IMR-90 (cell line): ENCODE data around the gene MAMLD1. TPM values are rescaled to one million over a fixed set of nuclear protein-coding genes. Genes with fewer than 3 reads are reported as not detected.

Experiments
- ATAC-seq: fragments of 200-7000 bp; cut with Tn5 transposase; 2 replicates; pipeline ENCODE4 v1.9.1; 2020; ENCODE audit warnings: low read depth, mild to moderate bottlenecking, moderate library complexity
- BruUV-seq: library from RNA; stranded (reverse); fragments of 400-500 nt; replicated peaks from 2 replicates; lab custom pipeline; 2021; lab: Mats Ljungman, UMichigan
- CTCF ChIA-PET: fragments of 300-600 bp; formaldehyde crosslinking; extraction: SDS; loops from one replicate; lab custom pipeline; 2021; ENCODE audit warnings: antibody characterized with exemption; lab: Yijun Ruan, JAX
- POLR2A ChIA-PET: fragments of 300-600 bp; sonication (Branson Sonifier 250); formaldehyde crosslinking; loops from one replicate; lab custom pipeline; 2022; ENCODE audit warnings: antibody characterized with exemption; ENCODE audit not compliant: unreplicated experiment; lab: Charles Lee
- DNase-seq: peaks from one replicate; pipeline ENCODE4 v3.0.0; 2013
- H2AFZ ChIP-seq: replicated peaks from 2 replicates; pipeline ENCODE3; 2013; ENCODE audit warnings: low read length, mild to moderate bottlenecking; ENCODE audit not compliant: poor library complexity
- H2AK5ac ChIP-seq: 2 replicates; pipeline ENCODE4 v1.6.1; 2013; ENCODE audit warnings: low read depth, low read length, inconsistent platforms
- H2AK9ac ChIP-seq: replicated peaks from 2 replicates; pipeline ENCODE3; 2013; ENCODE audit warnings: mild to moderate bottlenecking, low read depth, low read length, moderate library complexity; ENCODE audit not compliant: poor library complexity
- H2BK120ac ChIP-seq: 2 replicates; pipeline ENCODE4 v1.6.1; 2013; ENCODE audit warnings: low read depth, low read length, inconsistent platforms
- H2BK15ac ChIP-seq: 3 replicates; pipeline ENCODE4 v1.6.1; 2013; ENCODE audit warnings: low read depth, low read length, inconsistent platforms
- H2BK20ac ChIP-seq: 2 replicates; pipeline ENCODE4 v1.6.1; 2013; ENCODE audit warnings: low read depth, mild to moderate bottlenecking, inconsistent platforms, low read length, moderate library complexity
- H2BK5ac ChIP-seq: 2 replicates; pipeline ENCODE4 v1.6.1; 2013; ENCODE audit warnings: mild to moderate bottlenecking, low read depth, low read length, inconsistent platforms; ENCODE audit not compliant: poor library complexity, severe bottlenecking
- H3K14ac ChIP-seq: replicated peaks from 2 replicates; pipeline ENCODE4 v1.6.1; 2013; ENCODE audit warnings: low read depth, low read length, inconsistent platforms
- H3K18ac ChIP-seq: 2 replicates; pipeline ENCODE4 v1.6.1; 2013; ENCODE audit warnings: low read depth, low read length, control low read depth
- H3K23ac ChIP-seq: 2 replicates; pipeline ENCODE4 v1.6.1; 2013; ENCODE audit warnings: low read depth, low read length, inconsistent platforms
- H3K27ac ChIP-seq: 2 replicates; pipeline ENCODE4 v1.5.1; 2013; ENCODE audit warnings: mild to moderate bottlenecking, control low read depth, low read length; ENCODE audit not compliant: insufficient read depth
- H3K27me3 ChIP-seq: 2 replicates; pipeline ENCODE4 v1.6.1; 2013; ENCODE audit warnings: low read length; ENCODE audit not compliant: control insufficient read depth, insufficient read depth
- H3K36me3 ChIP-seq: 2 replicates; pipeline ENCODE4 v1.6.1; 2013; ENCODE audit warnings: low read length, mixed read lengths; ENCODE audit not compliant: control insufficient read depth, insufficient read depth
- H3K4ac ChIP-seq: 2 replicates; pipeline ENCODE4 v1.6.1; 2013; ENCODE audit warnings: low read depth, low read length, inconsistent platforms
- H3K4me1 ChIP-seq: 2 replicates; pipeline ENCODE4 v1.6.1; 2013; ENCODE audit warnings: low read length, mixed read lengths; ENCODE audit not compliant: control insufficient read depth, insufficient read depth
- H3K4me2 ChIP-seq: 2 replicates; pipeline ENCODE4 v1.6.1; 2013; ENCODE audit warnings: low read depth, mild to moderate bottlenecking, control low read depth, low read length, moderate library complexity
- H3K4me3 ChIP-seq: 2 replicates; pipeline ENCODE4 v1.5.1; 2013; ENCODE audit warnings: low read depth, mild to moderate bottlenecking, control low read depth, low read length, moderate library complexity; ENCODE audit not compliant: insufficient read depth
- H3K56ac ChIP-seq: 2 replicates; pipeline ENCODE4 v1.6.1; 2013; ENCODE audit warnings: low read length, inconsistent platforms; ENCODE audit not compliant: insufficient read depth; ENCODE audit errors: extremely low read depth
- H3K79me1 ChIP-seq, 2 experiments: 2 replicates each; pipeline ENCODE4 v1.6.1; 2013; ENCODE audit warnings: low read length in 2 of 2, inconsistent platforms in 1 of 2, low read depth in 1 of 2
- H3K9ac ChIP-seq: 2 replicates; pipeline ENCODE4 v1.6.1; 2013; ENCODE audit warnings: low read depth, low read length, control low read depth
- H3K9me1 ChIP-seq: 2 replicates; pipeline ENCODE4 v1.6.1; 2013; ENCODE audit warnings: low read length, inconsistent platforms; ENCODE audit not compliant: insufficient read depth
- H3K9me3 ChIP-seq: 2 replicates; pipeline ENCODE4 v1.6.1; 2013; ENCODE audit warnings: low read length; ENCODE audit not compliant: control insufficient read depth, insufficient read depth
- H4K20me1 ChIP-seq: 2 replicates; pipeline ENCODE4 v1.6.1; 2013; ENCODE audit warnings: low read length, inconsistent platforms; ENCODE audit not compliant: insufficient read depth
- H4K5ac ChIP-seq: 2 replicates; pipeline ENCODE4 v1.6.1; 2013; ENCODE audit warnings: mild to moderate bottlenecking, low read depth, low read length, control low read depth
- H4K8ac ChIP-seq, 2 experiments: 2 replicates each; pipeline ENCODE4 v1.6.1; 2013; ENCODE audit warnings: low read depth in 2 of 2, low read length in 2 of 2, control low read depth in 1 of 2, inconsistent platforms in 1 of 2
- H4K91ac ChIP-seq: 2 replicates; pipeline ENCODE4 v1.6.1; 2013; ENCODE audit warnings: low read depth, low read length, inconsistent platforms; ENCODE audit not compliant: insufficient read depth
- MAFK ChIP-seq: IDR thresholded peaks from 2 replicates; pipeline ENCODE4 v1.6.1; 2012; ENCODE audit warnings: low read depth, low read length, improper control_type of control experiment
- RFX5 ChIP-seq: IDR thresholded peaks from 2 replicates; pipeline ENCODE4 v1.8.0; 2012; ENCODE audit warnings: low read depth, mild to moderate bottlenecking, low read length, moderate library complexity
- dilution Hi-C: fragments of 300-500 bp; cut with HindIII; formaldehyde crosslinking; loops from one replicate; pipeline ENCODE4 v1.14.3; 2018; ENCODE audit warnings: low sequenced_read_pairs; ENCODE audit not compliant: unreplicated experiment
- in situ Hi-C: fragments of 300-500 bp; cut with MboI; formaldehyde crosslinking; loops from 3 replicates; pipeline ENCODE4 v1.14.3; 2019; ENCODE audit warnings: low sequenced_read_pairs, inconsistent platforms, mixed read lengths
- intact Hi-C: fragments of 100-400 bp; cut with micrococcal nuclease; formaldehyde crosslinking; loops from 2 replicates; pipeline ENCODE4 v1.10.0; 2022
- polyA plus RNA-seq, 3 experiments: library from polyadenylated mRNA; depleted of rRNA; stranded (reverse); fragments of >200 nt; gene quantifications; 2 replicates each; pipeline ENCODE4 v1.2.3, GENCODE V29; 2012; ENCODE audit warnings: low replicate concordance in 1 of 3
- total RNA-seq: library from RNA; depleted of rRNA; stranded (reverse); fragments of >200 nt; gene quantifications from 2 replicates; pipeline ENCODE4 v1.2.3, GENCODE V29; 2012
- TF ChIP-seq, protein P1 (sequence below): fragments of 150-350 bp; IDR thresholded peaks from 2 replicates; pipeline ENCODE4 v1.6.1; 2017; ENCODE audit warnings: mild to moderate bottlenecking, antibody characterized with exemption, low read length, low read depth

MAMLD1 gene
- total and polyA plus RNA-seq, 2 of the 4 experiments (the other 2 are of a cell fraction) = 1.4 to 11.0 TPM

DNA sequence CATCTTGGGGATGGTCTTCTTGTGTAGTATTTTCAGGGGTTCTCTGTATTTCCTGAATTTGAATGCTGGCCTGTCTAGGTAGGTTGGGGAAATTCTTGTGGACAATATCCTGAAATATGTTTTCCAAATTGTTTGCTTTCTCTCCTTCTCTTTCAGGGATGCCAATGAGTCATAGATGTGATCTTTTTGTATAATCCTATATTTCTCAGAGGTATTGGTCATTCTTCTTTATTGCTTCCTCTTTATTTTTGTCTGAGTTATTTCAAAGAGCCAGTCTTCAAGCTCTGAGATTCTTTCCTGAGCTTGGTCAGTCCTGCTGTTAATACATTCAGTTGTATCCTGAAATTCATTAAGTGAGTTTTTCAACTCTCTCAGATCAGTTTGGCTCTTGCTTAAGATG is 73.1 kb downstream of the MAMLD1 start:
- H3K18ac ChIP-seq = no peak overlapping the region
- H2AFZ ChIP-seq = no peak overlapping the region
- peaks cover 0 to 10% of the 10 kb centered on the region in 2 experiments; a peak in 2 of 4 replicates for H3K79me1 ChIP-seq
- no peak overlapping the region for H3K4me3 ChIP-seq
- H3K36me3 ChIP-seq = no peaks in the 10 kb centered on the region
- no peak overlapping the region for H3K14ac ChIP-seq
- no peak overlapping the region for H2AK9ac ChIP-seq
- ChIA-PET CTCF (no interaction called here), POLR2A (no interaction called here)
- no peak overlapping the region for H3K4ac ChIP-seq
- H3K4me2 ChIP-seq = no peak overlapping the region
- DNase-seq = peak; percentile 16
- H3K27me3 ChIP-seq = no peaks in the 10 kb centered on the region
- in situ Hi-C loops = no loop called here
- BruUV-seq = no TSS peak
- no peak overlapping the region for H3K9ac ChIP-seq
- no peak overlapping the region for H2BK120ac ChIP-seq
- intact Hi-C loops = no loop called here
- H3K56ac ChIP-seq = no peak overlapping the region
- dilution Hi-C loops = no loop called here
- H2BK5ac ChIP-seq = no peak overlapping the region
- H4K5ac ChIP-seq = no peak overlapping the region
- no peak for ATAC-seq
- H4K91ac ChIP-seq = no peak overlapping the region
- no peaks in the 10 kb centered on the region for H3K4me1 ChIP-seq
- H2BK15ac ChIP-seq = no peak overlapping the region
- H4K20me1 ChIP-seq = peaks cover 4% of the 10 kb centered on the region; the same call in 1 of the 2 replicates
- H4K8ac ChIP-seq = no peak overlapping the region
- TF ChIP-seq RFX5 (no peak), MAFK (no peak)
- TF ChIP-seq, protein P1, sequence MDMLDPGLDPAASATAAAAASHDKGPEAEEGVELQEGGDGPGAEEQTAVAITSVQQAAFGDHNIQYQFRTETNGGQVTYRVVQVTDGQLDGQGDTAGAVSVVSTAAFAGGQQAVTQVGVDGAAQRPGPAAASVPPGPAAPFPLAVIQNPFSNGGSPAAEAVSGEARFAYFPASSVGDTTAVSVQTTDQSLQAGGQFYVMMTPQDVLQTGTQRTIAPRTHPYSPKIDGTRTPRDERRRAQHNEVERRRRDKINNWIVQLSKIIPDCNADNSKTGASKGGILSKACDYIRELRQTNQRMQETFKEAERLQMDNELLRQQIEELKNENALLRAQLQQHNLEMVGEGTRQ = no peak
- H2AK5ac ChIP-seq = no peak overlapping the region
- H2BK20ac ChIP-seq = no peak overlapping the region
- H3K27ac ChIP-seq = no peak overlapping the region
- H3K9me3 ChIP-seq = no peaks in the 10 kb centered on the region
- no peak overlapping the region for H3K23ac ChIP-seq
- H3K9me1 ChIP-seq = no peaks in the 10 kb centered on the region
